CD14-positive monocyte (primary cell): ENCODE data around the gene HDGFL1. TPM values are rescaled to one million over a fixed set of nuclear protein-coding genes. Genes with fewer than 3 reads are reported as not detected.

Experiments
- DNase-seq, 3 donors: peaks; one replicate each; pipeline ENCODE4 v3.0.0-alpha.2; 2011 to 2022
- H2AFZ ChIP-seq: 2 replicates; pipeline ENCODE4 v1.6.0; 2012; ENCODE audit warnings: mild to moderate bottlenecking, low read depth, low read length, inconsistent platforms; ENCODE audit not compliant: insufficient read depth, poor library complexity, severe bottlenecking
- H3K27ac ChIP-seq, 2 donors: 1 replicate in 1 of 2; 2 replicates in 1 of 2; pipeline ENCODE4 v1.5.1; 2012 to 2013; ENCODE audit warnings: low read length in 2 of 2, control low read depth in 1 of 2, inconsistent platforms in 1 of 2, low read depth in 1 of 2, mild to moderate bottlenecking in 1 of 2
- H3K27me3 ChIP-seq, 2 donors: one replicate each; pipeline versions ENCODE4 v1.6.0 to v1.6.1; 2011 to 2013; ENCODE audit warnings: low read length in 2 of 2; ENCODE audit not compliant: control insufficient read depth in 2 of 2, insufficient read depth in 2 of 2
- H3K36me3 ChIP-seq, 2 donors: replicated peaks in 1 of 2; 1 replicate in 1 of 2; 2 replicates in 1 of 2; pipeline versions ENCODE4 v1.5.1 to v1.6.1; 2012 to 2013; ENCODE audit warnings: low read length in 2 of 2, control low read depth in 1 of 2, inconsistent platforms in 1 of 2, mild to moderate bottlenecking in 1 of 2; ENCODE audit not compliant: insufficient read depth in 2 of 2, control insufficient read depth in 1 of 2
- H3K4me1 ChIP-seq, 2 donors: 1 replicate in 1 of 2; 2 replicates in 1 of 2; pipeline versions ENCODE4 v1.5.1 to v1.6.1; 2012 to 2013; ENCODE audit warnings: low read length in 2 of 2, control low read depth in 1 of 2, inconsistent platforms in 1 of 2, mild to moderate bottlenecking in 1 of 2, moderate library complexity in 1 of 2; ENCODE audit not compliant: insufficient read depth in 2 of 2, control insufficient read depth in 1 of 2
- H3K4me2 ChIP-seq: replicated peaks from 2 replicates; pipeline ENCODE3; 2012; ENCODE audit warnings: low read length, moderate library complexity, mild to moderate bottlenecking; ENCODE audit not compliant: poor library complexity, severe bottlenecking; ENCODE audit errors: extremely low read depth
- H3K4me3 ChIP-seq, 3 experiments: fragments of 200-600 bp in 1 of 3; sonication (generic) in 1 of 3; replicated peaks in 1 of 3; 1 replicate in 2 of 3; 2 replicates in 1 of 3; pipeline ENCODE4 v1.5.1; 2011 to 2013; ENCODE audit warnings: low read length in 3 of 3, mild to moderate bottlenecking in 3 of 3, control low read depth in 2 of 3, low read depth in 2 of 3, inconsistent platforms in 1 of 3, moderate library complexity in 1 of 3
- H3K79me2 ChIP-seq: 2 replicates; pipeline ENCODE4 v1.6.0; 2012; ENCODE audit warnings: mild to moderate bottlenecking, control low read depth, inconsistent platforms, low read length, moderate library complexity; ENCODE audit not compliant: insufficient read depth
- H3K9ac ChIP-seq: 2 replicates; pipeline ENCODE4 v1.6.0; 2017; ENCODE audit warnings: low read length, mild to moderate bottlenecking; ENCODE audit not compliant: insufficient read depth, poor library complexity, severe bottlenecking
- H3K9me3 ChIP-seq, 2 donors: replicated peaks in 1 of 2; 1 replicate in 1 of 2; 2 replicates in 1 of 2; pipeline versions ENCODE4 v1.5.1 to v1.6.1; 2012 to 2013; ENCODE audit warnings: low read length in 2 of 2, control low read depth in 1 of 2; ENCODE audit not compliant: control insufficient read depth in 1 of 2, insufficient read depth in 1 of 2
- H4K20me1 ChIP-seq: 2 replicates; pipeline ENCODE4 v1.6.0; 2012; ENCODE audit warnings: mild to moderate bottlenecking, low read length, control low read depth, moderate library complexity; ENCODE audit not compliant: insufficient read depth
- H3K27ac Mint-ChIP-seq, 7 donors: one replicate each; pipeline ENCODE4 v1.8.0; 2020; ENCODE audit warnings: mild to moderate bottlenecking in 7 of 7, mixed read lengths in 7 of 7, moderate library complexity in 6 of 7, inconsistent platforms in 2 of 7
- H3K27me3 Mint-ChIP-seq, 3 donors: one replicate each; pipeline ENCODE4 v1.8.0; 2021 to 2022; ENCODE audit warnings: low read depth in 3 of 3, mild to moderate bottlenecking in 3 of 3, mixed read lengths in 3 of 3, moderate library complexity in 3 of 3, inconsistent platforms in 1 of 3
- H3K36me3 Mint-ChIP-seq, 2 donors: one replicate each; pipeline ENCODE4 v1.8.0; 2020; ENCODE audit warnings: mixed read lengths in 2 of 2, inconsistent platforms in 1 of 2, mild to moderate bottlenecking in 1 of 2
- H3K4me1 Mint-ChIP-seq: one replicate; pipeline ENCODE4 v1.8.0; 2020; ENCODE audit warnings: mild to moderate bottlenecking, mixed read lengths
- H3K4me3 Mint-ChIP-seq, 2 donors: one replicate each; pipeline ENCODE4 v1.8.0; 2020; ENCODE audit warnings: mild to moderate bottlenecking in 2 of 2, mixed read lengths in 2 of 2, moderate library complexity in 1 of 2
- H3K9me3 Mint-ChIP-seq, 7 donors: one replicate each; pipeline ENCODE4 v1.8.0; 2020 to 2022; ENCODE audit warnings: mixed read lengths in 7 of 7, mild to moderate bottlenecking in 6 of 7, moderate library complexity in 6 of 7, inconsistent platforms in 2 of 7
- WGBS: methylation state at CpG from one replicate; pipeline ENCODE4 v1.1.5; 2013; ENCODE audit warnings: missing lambda C conversion rate; ENCODE audit not compliant: insufficient coverage; 5-methylcytosine and 5-hydroxymethylcytosine counted together
- intact Hi-C, 2 donors: fragments of 100-400 bp; cut with micrococcal nuclease; formaldehyde crosslinking; loops; one replicate each; pipeline versions ENCODE4 v1.15.0 to v1.15.1; 2023
- polyA plus RNA-seq, 3 donors: library from polyadenylated mRNA; depleted of rRNA in 1 of 3; unstranded in 2 of 3; stranded (reverse) in 1 of 3; fragments of 300-500 nt in 2 of 3; fragments of >200 nt in 1 of 3; fragmentation: Illumina TruSeq in 2 of 3; gene quantifications; 1 replicate in 2 of 3; 2 replicates in 1 of 3; pipeline ENCODE4 v1.2.3, GENCODE V29; 2012 to 2021
- TF ChIP-seq, protein P1 (sequence below): fragments of 200-600 bp; IDR thresholded peaks from one replicate; pipeline ENCODE4 v1.8.0; 2022; ENCODE audit warnings: antibody characterized with exemption, mild to moderate bottlenecking

The HDGFL1 gene
- polyA plus RNA-seq, 3 donors = not detected

DNA sequence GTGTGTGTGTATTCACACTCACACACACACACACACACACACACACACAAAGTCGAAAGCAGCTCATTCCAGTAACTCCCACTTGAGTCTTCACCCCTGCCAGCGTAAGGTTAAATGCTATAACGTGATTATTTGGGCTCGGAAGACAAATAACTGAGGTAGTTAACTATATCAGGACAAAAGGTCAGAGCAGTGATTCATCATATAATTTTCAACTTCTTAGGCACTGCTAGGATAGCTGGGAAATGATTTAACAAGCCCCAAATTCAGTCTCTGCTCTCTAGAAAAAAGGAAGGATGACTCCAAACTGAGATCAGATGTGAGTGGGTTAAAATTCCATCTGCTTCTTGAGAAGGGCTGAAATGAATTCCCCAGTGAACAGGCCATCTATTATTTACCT is 30.7 kb downstream of the HDGFL1 start:
- Histone ChIP-seq H2AFZ (no peak overlapping the region), H3K79me2 (no peaks in the 10 kb centered on the region), H3K27ac (no peak overlapping the region), H3K9me3 (peaks cover 0 to 6% of the 10 kb centered on the region in 2 donors), H3K4me3 (no peak overlapping the region), H3K4me1 (peaks cover 0 to 6% of the 10 kb centered on the region in 2 donors), H3K4me2 (no peak overlapping the region), H3K36me3 (no peaks in the 10 kb centered on the region), H3K27me3 (no peaks in the 10 kb centered on the region), H4K20me1 (no peaks in the 10 kb centered on the region), H3K9ac (no peak overlapping the region)
- no peaks in the 10 kb centered on the region for H3K27me3 Mint-ChIP-seq
- H3K36me3 Mint-ChIP-seq = no peaks in the 10 kb centered on the region
- H3K9me3 Mint-ChIP-seq = peaks cover 0 to 9% (median 5%) of the 10 kb centered on the region in 7 donors
- H3K27ac Mint-ChIP-seq = no peak overlapping the region
- TF ChIP-seq, protein P1, sequence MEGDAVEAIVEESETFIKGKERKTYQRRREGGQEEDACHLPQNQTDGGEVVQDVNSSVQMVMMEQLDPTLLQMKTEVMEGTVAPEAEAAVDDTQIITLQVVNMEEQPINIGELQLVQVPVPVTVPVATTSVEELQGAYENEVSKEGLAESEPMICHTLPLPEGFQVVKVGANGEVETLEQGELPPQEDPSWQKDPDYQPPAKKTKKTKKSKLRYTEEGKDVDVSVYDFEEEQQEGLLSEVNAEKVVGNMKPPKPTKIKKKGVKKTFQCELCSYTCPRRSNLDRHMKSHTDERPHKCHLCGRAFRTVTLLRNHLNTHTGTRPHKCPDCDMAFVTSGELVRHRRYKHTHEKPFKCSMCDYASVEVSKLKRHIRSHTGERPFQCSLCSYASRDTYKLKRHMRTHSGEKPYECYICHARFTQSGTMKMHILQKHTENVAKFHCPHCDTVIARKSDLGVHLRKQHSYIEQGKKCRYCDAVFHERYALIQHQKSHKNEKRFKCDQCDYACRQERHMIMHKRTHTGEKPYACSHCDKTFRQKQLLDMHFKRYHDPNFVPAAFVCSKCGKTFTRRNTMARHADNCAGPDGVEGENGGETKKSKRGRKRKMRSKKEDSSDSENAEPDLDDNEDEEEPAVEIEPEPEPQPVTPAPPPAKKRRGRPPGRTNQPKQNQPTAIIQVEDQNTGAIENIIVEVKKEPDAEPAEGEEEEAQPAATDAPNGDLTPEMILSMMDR = no peak
- peaks cover 8% of the 10 kb centered on the region for H3K4me1 Mint-ChIP-seq
- H3K4me3 Mint-ChIP-seq = no peak overlapping the region
- 93% methylated on average over 3 of the region's 4 CpGs for WGBS
- intact Hi-C loops = no loop called here
- no peak for DNase-seq

DNA sequence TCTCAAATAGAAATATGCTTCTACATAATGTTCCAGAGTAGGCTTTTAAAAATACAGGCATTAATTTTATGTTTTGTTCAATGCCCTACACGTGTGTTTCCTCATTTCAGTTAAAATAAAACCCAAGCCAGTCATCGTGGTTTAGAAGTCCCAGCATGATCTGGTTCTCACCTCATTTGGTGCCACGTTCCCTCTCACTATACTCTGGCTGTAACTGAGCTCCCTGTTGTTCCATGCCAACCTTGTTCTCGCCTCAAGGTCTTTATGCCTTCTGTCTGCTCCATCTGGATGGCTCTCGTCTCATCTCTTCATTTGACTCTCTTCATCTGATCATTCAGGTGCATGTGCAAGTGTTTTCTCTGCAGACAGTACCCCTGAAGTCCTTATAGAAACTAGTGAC is 32.6 kb downstream of the HDGFL1 start:
- WGBS = 41% methylated on average over 5 of the region's 5 CpGs
- no peaks in the 10 kb centered on the region for H3K79me2 ChIP-seq
- Mint-ChIP-seq H3K36me3 (no peaks in the 10 kb centered on the region), H3K9me3 (peaks cover 0 to 7% (median 5%) of the 10 kb centered on the region in 7 donors), H3K4me3 (no peak overlapping the region), H3K27me3 (no peaks in the 10 kb centered on the region), H3K4me1 (peaks cover 8% of the 10 kb centered on the region), H3K27ac (no peak overlapping the region)
- no peaks in the 10 kb centered on the region for H4K20me1 ChIP-seq
- H3K27ac ChIP-seq = no peak overlapping the region
- no peak overlapping the region for H3K4me3 ChIP-seq
- no peaks in the 10 kb centered on the region for H3K36me3 ChIP-seq
- no peak for DNase-seq
- H3K9me3 ChIP-seq = peaks cover 0 to 6% of the 10 kb centered on the region in 2 donors
- intact Hi-C loops = no loop called here
- no peak overlapping the region for H3K4me2 ChIP-seq
- H3K27me3 ChIP-seq = no peaks in the 10 kb centered on the region
- H3K4me1 ChIP-seq = peaks cover 0 to 6% of the 10 kb centered on the region in 2 donors
- TF ChIP-seq, protein P1 = no peak
- H2AFZ ChIP-seq = no peak overlapping the region
- H3K9ac ChIP-seq = no peak overlapping the region
